OCI-LY7 (cell line): ENCODE results near the gene SOX8. TPM values are rescaled to one million over a fixed set of nuclear protein-coding genes. Genes with fewer than 3 reads are reported as not detected.

Source experiments
- BruUV-seq: library from RNA; stranded (reverse); fragments of 400-500 nt; replicated peaks from 2 replicates; lab custom pipeline; 2021; lab: Mats Ljungman, UMichigan
- CTCF ChIA-PET: fragments of 300-600 bp; sonication (Branson Sonifier 250); formaldehyde crosslinking; loops from one replicate; lab custom pipeline; 2022; ENCODE audit warnings: antibody characterized with exemption; ENCODE audit not compliant: unreplicated experiment; lab: Charles Lee
- POLR2A ChIA-PET: fragments of 300-600 bp; sonication (Branson Sonifier 250); formaldehyde crosslinking; loops from one replicate; lab custom pipeline; 2022; ENCODE audit warnings: antibody characterized with exemption; lab: Charles Lee
- DNase-seq: peaks from one replicate; pipeline ENCODE4 v3.0.0-alpha.2; 2015; ENCODE audit warnings: low spot score
- H2AFZ ChIP-seq: fragments of 200-600 bp; sonication (generic), shearing (Covaris generic); 2 replicates; pipeline ENCODE4 v1.6.1; 2014; ENCODE audit warnings: mild to moderate bottlenecking, antibody characterized with exemption, low read length, moderate library complexity
- H3K27ac ChIP-seq: fragments of 200-600 bp; sonication (generic); 2 replicates; pipeline ENCODE4 v1.5.1; 2014; ENCODE audit warnings: mixed run types, low read depth, mild to moderate bottlenecking, moderate library complexity, low read length, inconsistent platforms; ENCODE audit not compliant: poor library complexity, severe bottlenecking
- H3K36me3 ChIP-seq: fragments of 200-600 bp; sonication (generic); 2 replicates; pipeline ENCODE4 v1.6.1; 2014; ENCODE audit warnings: mild to moderate bottlenecking, antibody characterized with exemption, low read length, moderate library complexity, mixed read lengths; ENCODE audit not compliant: insufficient read depth
- H3K4me1 ChIP-seq: fragments of 200-600 bp; sonication (generic); 2 replicates; pipeline ENCODE4 v1.5.1; 2014; ENCODE audit warnings: mild to moderate bottlenecking, low read length; ENCODE audit not compliant: insufficient read depth, poor library complexity, severe bottlenecking
- H3K4me2 ChIP-seq: fragments of 200-600 bp; sonication (generic); 2 replicates; pipeline ENCODE4 v1.6.1; 2014; ENCODE audit warnings: mild to moderate bottlenecking, low read length
- H3K4me3 ChIP-seq: fragments of 200-600 bp; sonication (generic); 2 replicates; pipeline ENCODE4 v1.5.1; 2014; ENCODE audit warnings: mild to moderate bottlenecking, low read depth, low read length; ENCODE audit not compliant: poor library complexity, severe bottlenecking
- H3K79me2 ChIP-seq: fragments of 200-600 bp; sonication (generic); 2 replicates; pipeline ENCODE4 v1.6.1; 2016; ENCODE audit warnings: low read depth, mild to moderate bottlenecking, low read length, moderate library complexity, mixed read lengths; ENCODE audit not compliant: insufficient read depth
- H3K9me2 ChIP-seq: fragments of 200-600 bp; sonication (generic); 2 replicates; pipeline ENCODE4 v1.6.1; 2016; ENCODE audit warnings: mild to moderate bottlenecking, low read length, mixed read lengths; ENCODE audit not compliant: insufficient read depth
- H3K9me3 ChIP-seq: fragments of 200-600 bp; sonication (generic); 2 replicates; pipeline ENCODE4 v1.6.1; 2014; ENCODE audit warnings: mild to moderate bottlenecking, mixed run types, low read length, mixed read lengths
- H4K20me1 ChIP-seq: fragments of 200-600 bp; sonication (generic); 2 replicates; pipeline ENCODE4 v1.6.1; 2014; ENCODE audit warnings: mild to moderate bottlenecking, antibody characterized with exemption, low read length, moderate library complexity, mixed read lengths; ENCODE audit not compliant: insufficient read depth
- EZH2phosphoT487 ChIP-seq: fragments of 200-600 bp; sonication (generic); IDR thresholded peaks from 2 replicates; pipeline ENCODE4 v1.6.1; 2018; ENCODE audit warnings: low read depth, borderline replicate concordance, mild to moderate bottlenecking, mixed run types, antibody characterized with exemption, low read length, moderate library complexity, mixed read lengths
- intact Hi-C: fragments of 100-400 bp; cut with micrococcal nuclease; formaldehyde crosslinking; loops from one replicate; pipeline ENCODE4 v1.10.0; 2022; ENCODE audit not compliant: unreplicated experiment
- total RNA-seq, 2 experiments: library from RNA; depleted of rRNA in 1 of 2; stranded (reverse); fragments of >200 nt in 1 of 2; shearing (Covaris generic) in 1 of 2; gene quantifications; 2 replicates each; pipeline ENCODE4 v1.2.3, GENCODE V29; 2014 to 2022
- TF ChIP-seq, protein P1 (sequence below): fragments of 200-600 bp; sonication (generic); conservative IDR thresholded peaks from 2 replicates; pipeline ENCODE4 v1.5.1; 2014; ENCODE audit warnings: mild to moderate bottlenecking, antibody characterized with exemption, low read length, moderate library complexity, mixed read lengths

SOX8 gene
- total RNA-seq, 2 experiments from 2014 or later, result 0.85 to 2.4 TPM

DNA sequence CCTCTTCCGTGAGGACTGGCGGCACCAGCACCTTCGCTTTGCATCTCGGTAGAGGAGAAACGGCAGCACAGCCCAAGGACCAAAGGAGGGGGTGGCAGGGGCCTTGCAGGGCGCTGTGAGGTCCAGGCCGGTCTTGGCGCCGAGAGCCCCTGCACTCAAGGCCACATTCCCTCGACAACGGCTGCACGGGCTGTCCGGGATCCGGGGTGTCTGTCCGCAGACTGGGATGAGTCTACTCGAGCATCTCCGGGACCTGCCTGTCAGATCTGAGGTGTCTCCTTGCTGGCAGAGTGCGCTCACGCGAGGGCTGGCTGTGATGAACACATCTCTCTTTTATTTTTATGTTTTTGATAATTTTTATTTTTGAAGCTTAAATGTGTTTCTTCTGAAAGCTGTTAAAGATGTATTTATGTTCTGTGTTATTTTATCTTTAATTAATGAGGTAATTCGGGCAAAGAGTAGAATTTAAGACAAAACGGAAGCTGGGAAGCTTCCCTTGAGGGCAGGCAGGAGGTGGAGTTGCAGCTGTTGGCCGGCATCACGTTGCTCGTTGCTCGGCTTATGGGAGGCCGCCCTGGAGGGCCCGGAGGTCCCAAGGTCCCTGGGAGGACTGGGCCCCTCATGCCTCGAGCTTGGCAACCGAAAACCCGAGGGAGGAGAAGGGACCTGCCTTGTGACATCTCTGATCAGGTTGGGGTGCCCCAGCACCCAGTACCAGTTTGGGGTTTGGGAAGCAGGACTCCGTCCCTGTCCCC lies 4.3 kb downstream of the SOX8 start:
- ChIA-PET POLR2A (no interaction called here), CTCF (no interaction called here)
- no peak overlapping the region for H3K4me2 ChIP-seq
- H3K27ac ChIP-seq, result no peak overlapping the region
- BruUV-seq, result no TSS peak
- no peaks in the 10 kb centered on the region for H3K79me2 ChIP-seq
- intact Hi-C loops, result no loop called here
- TF ChIP-seq, protein P1, sequence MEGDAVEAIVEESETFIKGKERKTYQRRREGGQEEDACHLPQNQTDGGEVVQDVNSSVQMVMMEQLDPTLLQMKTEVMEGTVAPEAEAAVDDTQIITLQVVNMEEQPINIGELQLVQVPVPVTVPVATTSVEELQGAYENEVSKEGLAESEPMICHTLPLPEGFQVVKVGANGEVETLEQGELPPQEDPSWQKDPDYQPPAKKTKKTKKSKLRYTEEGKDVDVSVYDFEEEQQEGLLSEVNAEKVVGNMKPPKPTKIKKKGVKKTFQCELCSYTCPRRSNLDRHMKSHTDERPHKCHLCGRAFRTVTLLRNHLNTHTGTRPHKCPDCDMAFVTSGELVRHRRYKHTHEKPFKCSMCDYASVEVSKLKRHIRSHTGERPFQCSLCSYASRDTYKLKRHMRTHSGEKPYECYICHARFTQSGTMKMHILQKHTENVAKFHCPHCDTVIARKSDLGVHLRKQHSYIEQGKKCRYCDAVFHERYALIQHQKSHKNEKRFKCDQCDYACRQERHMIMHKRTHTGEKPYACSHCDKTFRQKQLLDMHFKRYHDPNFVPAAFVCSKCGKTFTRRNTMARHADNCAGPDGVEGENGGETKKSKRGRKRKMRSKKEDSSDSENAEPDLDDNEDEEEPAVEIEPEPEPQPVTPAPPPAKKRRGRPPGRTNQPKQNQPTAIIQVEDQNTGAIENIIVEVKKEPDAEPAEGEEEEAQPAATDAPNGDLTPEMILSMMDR, result no peak
- TF ChIP-seq EZH2phosphoT487, result no peak
- no peaks in the 10 kb centered on the region for H3K9me2 ChIP-seq
- H3K4me3 ChIP-seq, result no peak overlapping the region
- H4K20me1 ChIP-seq, result no peaks in the 10 kb centered on the region
- DNase-seq, result no peak
- no peak overlapping the region for H2AFZ ChIP-seq
- no peaks in the 10 kb centered on the region for H3K36me3 ChIP-seq
- H3K9me3 ChIP-seq, result no peaks in the 10 kb centered on the region
- no peaks in the 10 kb centered on the region for H3K4me1 ChIP-seq

DNA sequence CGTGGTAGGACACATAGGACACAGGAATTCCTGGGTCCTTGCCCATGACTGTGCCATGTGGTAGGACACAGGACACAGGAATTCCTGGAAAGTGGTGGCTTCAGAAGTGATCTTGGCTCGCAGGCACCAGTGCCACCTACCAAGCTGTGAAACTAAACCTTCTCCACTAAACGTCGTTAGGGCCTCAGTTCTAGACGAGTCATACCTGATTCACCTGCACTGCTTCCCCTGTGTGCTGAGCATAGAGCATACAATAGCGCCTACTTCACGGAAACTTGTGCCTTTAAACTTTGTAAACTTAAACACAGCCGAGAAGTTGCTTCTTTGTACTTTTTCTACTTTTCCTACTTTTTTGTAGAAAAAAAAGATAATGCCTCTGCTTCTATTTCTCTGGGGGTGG lies 4.8 kb downstream of the SOX8 start:
- POLR2A ChIA-PET, result no interaction called here
- no peak overlapping the region for H3K4me2 ChIP-seq

More for the DNA sequence above, 4.8 kb downstream of the SOX8 start:
- H2AFZ ChIP-seq, result no peak overlapping the region
- no peaks in the 10 kb centered on the region for H3K9me2 ChIP-seq
- H3K27ac ChIP-seq, result no peak overlapping the region
- no peak for TF ChIP-seq EZH2phosphoT487
- TF ChIP-seq, protein P1, result no peak
- CTCF ChIA-PET, result no interaction called here
- no peak for DNase-seq
- no peak overlapping the region for H3K4me3 ChIP-seq
- BruUV-seq, result no TSS peak
- no peaks in the 10 kb centered on the region for H3K4me1 ChIP-seq
- intact Hi-C loops, result no loop called here
- H3K79me2 ChIP-seq, result no peaks in the 10 kb centered on the region
- no peaks in the 10 kb centered on the region for H4K20me1 ChIP-seq
- H3K9me3 ChIP-seq, result no peaks in the 10 kb centered on the region
- H3K36me3 ChIP-seq, result no peaks in the 10 kb centered on the region
